ENCODE results near the gene MATK.
"Not testable (repeated sequence)": the region's sequence is repeated elsewhere in the genome, so short reads cannot be mapped to it uniquely, and the experiment has no call there.

MATK gene

DNA sequence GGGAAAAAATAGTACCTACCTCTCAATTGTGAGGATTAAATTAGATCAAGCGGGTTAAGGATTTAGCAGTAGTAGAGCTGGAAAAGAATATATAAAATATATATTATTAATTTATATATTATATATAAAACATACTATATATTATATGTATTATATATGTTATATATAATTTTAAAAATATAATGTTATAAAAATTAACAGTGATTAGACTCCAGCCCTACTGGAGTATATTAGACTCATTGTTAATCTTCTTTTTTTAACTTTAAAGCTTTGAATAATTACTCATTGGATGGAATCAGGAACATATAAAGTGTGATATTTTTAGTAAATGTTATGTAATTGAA, 24.1 kb downstream of the MATK start:
- DNase-seq (ENCODE audit: low read depth) = no peak
- TF ChIP-seq, protein P1, sequence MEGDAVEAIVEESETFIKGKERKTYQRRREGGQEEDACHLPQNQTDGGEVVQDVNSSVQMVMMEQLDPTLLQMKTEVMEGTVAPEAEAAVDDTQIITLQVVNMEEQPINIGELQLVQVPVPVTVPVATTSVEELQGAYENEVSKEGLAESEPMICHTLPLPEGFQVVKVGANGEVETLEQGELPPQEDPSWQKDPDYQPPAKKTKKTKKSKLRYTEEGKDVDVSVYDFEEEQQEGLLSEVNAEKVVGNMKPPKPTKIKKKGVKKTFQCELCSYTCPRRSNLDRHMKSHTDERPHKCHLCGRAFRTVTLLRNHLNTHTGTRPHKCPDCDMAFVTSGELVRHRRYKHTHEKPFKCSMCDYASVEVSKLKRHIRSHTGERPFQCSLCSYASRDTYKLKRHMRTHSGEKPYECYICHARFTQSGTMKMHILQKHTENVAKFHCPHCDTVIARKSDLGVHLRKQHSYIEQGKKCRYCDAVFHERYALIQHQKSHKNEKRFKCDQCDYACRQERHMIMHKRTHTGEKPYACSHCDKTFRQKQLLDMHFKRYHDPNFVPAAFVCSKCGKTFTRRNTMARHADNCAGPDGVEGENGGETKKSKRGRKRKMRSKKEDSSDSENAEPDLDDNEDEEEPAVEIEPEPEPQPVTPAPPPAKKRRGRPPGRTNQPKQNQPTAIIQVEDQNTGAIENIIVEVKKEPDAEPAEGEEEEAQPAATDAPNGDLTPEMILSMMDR (conservative IDR thresholded peaks at IDR 0.05; ENCODE audit: low read length) = no peak
- H3K4me3 ChIP-seq (ENCODE audit: low read length) = peak overlapping the region; percentile 94

DNA sequence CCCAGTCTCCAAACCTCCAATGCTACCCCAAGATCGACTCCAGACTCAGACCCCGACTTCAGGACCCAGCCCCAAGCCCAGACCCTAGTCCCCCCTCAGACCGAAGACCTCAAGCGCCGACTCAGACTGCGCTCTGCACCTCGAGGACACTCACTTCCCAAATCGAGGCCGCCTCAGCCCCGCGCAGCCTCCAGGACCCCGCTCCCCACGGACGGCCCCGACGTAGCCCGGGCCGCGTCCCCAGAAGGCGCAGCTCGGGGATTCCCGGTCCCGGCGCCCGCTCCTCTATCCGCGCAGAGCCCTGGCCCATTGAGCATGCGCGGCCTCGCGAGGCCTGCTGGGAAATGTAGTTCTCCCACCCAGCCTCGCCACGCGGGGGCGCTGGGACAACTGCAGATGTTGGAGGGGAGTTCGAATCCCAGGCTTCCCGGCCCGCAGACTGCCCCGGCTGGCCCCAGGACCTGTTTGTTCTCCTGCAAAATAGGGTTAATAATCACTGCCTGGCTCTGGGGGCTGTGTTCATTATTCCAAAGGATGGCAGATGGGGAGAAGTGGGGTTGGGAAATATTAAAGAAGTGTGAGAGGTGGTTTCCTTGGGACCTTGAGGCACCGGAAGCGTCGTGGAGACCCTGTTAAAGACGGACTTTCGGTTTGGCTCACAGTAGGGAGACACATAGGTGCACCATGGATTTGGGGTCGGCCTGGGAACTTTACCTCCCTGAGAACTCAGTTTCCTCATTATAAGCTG, 24.6 kb downstream of the MATK start, which contains the start of gene APBA3:
APBA3 (minus strand) TSS at position 311 of the 748 bp plus-strand sequence. CDS start 1,428 bp downstream, outside the sequence.
- peak; percentile 80 for DNase-seq (ENCODE audit: low read depth)
- TF ChIP-seq, protein P1 (conservative IDR thresholded peaks at IDR 0.05; ENCODE audit: low read length) = peak; percentile 63
- H3K4me3 ChIP-seq (ENCODE audit: low read length) = peak within 1 kb of the TSS; percentile 97

DNA sequence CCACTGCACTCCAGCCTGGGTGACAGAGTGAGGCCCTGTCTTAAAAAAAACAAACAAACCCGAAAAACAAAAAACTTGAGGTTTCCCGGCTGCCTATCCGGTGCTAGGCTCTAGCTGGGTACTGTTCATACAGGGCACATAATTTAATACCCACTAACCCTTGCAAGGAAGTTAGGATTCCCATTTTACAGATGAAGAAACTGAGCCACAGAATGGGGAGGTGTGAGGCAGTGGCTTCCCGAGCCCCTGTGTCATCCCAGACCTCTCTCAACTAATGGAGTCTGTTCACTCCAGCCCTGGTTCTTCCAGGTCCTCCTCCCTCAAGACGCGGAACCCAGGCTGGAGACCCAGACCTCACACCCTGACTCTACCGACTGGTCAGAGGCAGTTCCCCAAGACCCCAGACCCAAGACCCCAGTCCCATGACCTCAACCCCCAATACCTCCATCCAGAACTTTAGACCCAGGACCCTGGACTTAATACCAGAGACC, 25.3 kb downstream of the MATK start:
- H3K4me3 ChIP-seq (ENCODE audit: low read length) = peak overlapping the region; percentile 97
- peak; percentile 14 for DNase-seq (ENCODE audit: low read depth)
- TF ChIP-seq, protein P1 (conservative IDR thresholded peaks at IDR 0.05; ENCODE audit: low read length) = no peak

DNA sequence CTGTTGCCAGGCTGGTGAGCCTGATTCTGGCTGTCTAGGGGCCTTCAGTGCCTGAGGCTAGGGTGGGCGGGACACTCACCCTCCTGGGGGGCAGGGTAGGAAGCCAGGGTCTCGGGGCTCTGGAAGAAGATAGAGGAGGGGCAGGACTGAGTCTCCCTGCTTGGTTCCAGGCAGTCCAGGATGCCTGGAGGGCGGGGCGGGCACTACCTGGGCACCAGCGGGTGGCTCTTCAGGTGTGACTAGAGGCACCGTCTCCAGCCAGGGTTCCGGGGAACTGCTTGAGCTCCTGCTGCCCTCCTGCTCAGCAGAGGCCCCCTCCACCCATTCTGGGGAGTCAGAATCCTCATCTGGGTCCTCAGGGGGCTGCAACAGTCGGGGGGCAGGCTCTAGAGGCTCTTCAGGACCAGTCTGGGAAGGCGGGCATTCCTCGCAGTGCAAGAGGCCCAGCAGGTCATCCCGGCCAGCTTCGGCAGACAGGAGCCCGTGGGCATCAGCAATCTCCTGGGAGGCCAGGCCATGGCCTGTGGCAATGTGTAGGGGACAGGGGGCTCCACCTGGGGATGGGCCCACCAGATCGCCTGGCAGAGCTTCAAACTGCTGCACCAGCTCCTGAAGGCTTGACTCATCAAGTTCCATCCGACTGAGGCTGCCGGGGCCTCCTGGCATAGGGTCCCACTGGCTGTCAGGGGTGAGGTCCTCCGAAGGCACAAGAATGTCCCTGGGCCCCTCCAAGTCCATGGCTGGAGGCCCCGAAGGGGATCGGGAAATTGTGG, 26.5 kb downstream of the MATK start:
- no peak overlapping the region for H3K4me3 ChIP-seq (ENCODE audit: low read length)
- DNase-seq (ENCODE audit: low read depth) = no peak
- TF ChIP-seq, protein P1 (conservative IDR thresholded peaks at IDR 0.05; ENCODE audit: low read length) = no peak

DNA sequence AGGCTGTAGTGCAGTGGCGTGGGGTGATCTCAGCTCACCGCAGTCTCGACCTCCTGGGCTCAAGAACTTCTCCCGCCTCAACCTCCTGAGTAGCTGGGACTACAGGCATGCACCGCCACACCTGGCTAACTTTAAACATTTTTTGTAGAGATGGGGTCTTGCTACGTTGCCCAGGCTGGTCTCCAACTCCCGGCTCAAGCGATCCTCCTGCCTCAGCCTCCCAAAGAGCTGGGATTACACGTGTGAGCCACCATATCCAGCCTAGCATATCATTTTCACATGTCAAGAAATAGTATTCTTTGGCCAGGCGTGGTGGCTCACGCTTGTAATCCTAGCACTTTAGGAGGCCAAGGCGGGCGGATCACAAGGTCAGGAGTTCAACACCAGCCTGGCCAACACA, 27.9 kb downstream of the MATK start:
- not testable (repeated sequence) for H3K4me3 ChIP-seq (ENCODE audit: low read length); DNase-seq (ENCODE audit: low read depth)

DNA sequence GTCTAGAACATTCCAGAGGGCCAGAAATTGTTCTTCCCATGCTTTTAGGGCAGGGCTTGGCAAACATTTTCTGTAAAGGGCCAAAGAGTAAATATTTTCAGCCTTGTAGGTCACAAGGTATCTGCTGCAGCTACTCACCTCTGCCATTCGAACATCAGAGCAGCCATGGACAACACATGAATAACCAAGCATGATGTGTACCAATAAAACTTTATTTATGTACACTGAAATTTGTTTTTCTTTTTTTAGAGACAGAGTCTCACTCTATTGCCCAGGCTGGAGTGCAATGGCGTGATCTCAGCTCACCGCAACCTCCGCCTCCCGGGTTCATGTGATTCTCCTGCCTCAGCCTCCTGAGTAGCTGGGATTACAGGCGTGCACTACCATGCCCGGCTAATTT, 28.5 kb downstream of the MATK start:
- not testable (repeated sequence) for H3K4me3 ChIP-seq (ENCODE audit: low read length); DNase-seq (ENCODE audit: low read depth)

DNA sequence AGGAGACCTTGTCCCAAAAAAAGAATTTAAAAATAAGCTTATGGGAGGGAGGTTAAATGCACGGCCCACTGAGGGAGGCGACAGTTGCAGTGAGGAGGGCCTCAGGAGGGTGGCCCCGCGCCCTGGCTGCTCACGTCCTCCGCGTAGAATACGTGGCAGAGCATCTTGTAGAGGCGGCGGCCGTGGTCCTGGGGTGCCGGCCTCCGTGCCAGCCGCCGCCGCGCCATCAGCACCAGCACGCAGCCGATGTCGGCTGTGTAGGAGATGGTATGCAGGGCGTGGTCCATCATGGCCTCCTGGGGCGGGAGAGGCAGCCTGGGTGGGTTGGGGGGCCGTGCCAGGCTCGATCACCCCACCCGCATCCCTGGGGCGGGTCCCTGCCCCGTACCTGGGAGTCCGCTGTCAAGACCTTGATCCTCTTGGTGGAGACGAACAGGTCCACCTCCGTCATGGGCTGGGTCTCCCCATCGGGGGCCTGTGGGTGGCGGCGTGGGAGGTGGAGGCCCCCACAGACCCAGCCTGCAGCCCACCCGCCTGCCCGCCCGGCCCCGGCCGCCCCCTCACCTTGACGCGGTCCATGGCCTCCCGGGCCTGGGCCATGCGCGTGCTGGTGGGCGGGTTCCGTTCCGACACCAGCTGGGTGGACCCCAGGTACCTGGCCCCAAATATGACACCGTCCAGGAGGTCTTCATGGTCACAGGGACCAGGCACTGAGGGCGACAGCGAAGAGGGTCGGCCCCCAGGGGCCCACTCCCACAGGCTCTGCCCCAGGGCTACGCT, 32.4 kb downstream of the MATK start:
- no peak for DNase-seq (ENCODE audit: low read depth)
- TF ChIP-seq, protein P1 (conservative IDR thresholded peaks at IDR 0.05; ENCODE audit: low read length) = no peak
- H3K4me3 ChIP-seq (ENCODE audit: low read length) = no peak overlapping the region
